Measurements from ENCODE around the gene TRPM5. TPM values are rescaled to one million over a fixed set of nuclear protein-coding genes. Genes with fewer than 3 reads are reported as not detected.

Gene TRPM5
- polyA plus RNA-seq, 1 donor (not counting 4 experiments of a cell fraction or from before 2014, with no cell fraction given) = not detected

- no peaks in the 10 kb centered on the region for H4K20me1 ChIP-seq (ENCODE audit: control insufficient read depth, extremely low read depth, insufficient read depth, low read length)
- H2AFZ ChIP-seq (ENCODE audit: control insufficient read depth, low read length) = no peak overlapping the region
- no peaks in the 10 kb centered on the region for H3K36me3 ChIP-seq (ENCODE audit: control insufficient read depth in 2 of 2, extremely low read depth in 1 of 2, insufficient read depth in 2 of 2, low read length in 2 of 2)
- FAIRE-seq = no peak
- TF ChIP-seq EZH2 (IDR thresholded peaks at IDR 0.05; ENCODE audit: low read length) = no peak
- no peak for TF ChIP-seq CTCF (optimal IDR thresholded peaks at IDR 0.05 in 1 of 3, IDR thresholded peaks at IDR 0.05 in 1 of 3, conservative IDR thresholded peaks at IDR 0.05 in 1 of 3; ENCODE audit: extremely low read depth in 1 of 3, insufficient read depth in 2 of 3, low read length in 3 of 3)
- no peak overlapping the region for H3K27ac ChIP-seq (ENCODE audit: control insufficient read depth, insufficient read depth, low read length)
- no peak overlapping the region for H3K4me2 ChIP-seq (ENCODE audit: control insufficient read depth, extremely low read depth, insufficient read depth, low read depth, low read length)
- no peaks in the 10 kb centered on the region for H3K9me3 ChIP-seq (ENCODE audit: control insufficient read depth, low read depth, low read length)
- dilution Hi-C loops (cut with MboI; ENCODE audit: extremely low pct_ligation_motif_present, low sequenced_read_pairs) = no loop called here
- DNase-seq (ENCODE audit: low read depth, low spot score) = no peak
- H3K27me3 ChIP-seq (ENCODE audit: control insufficient read depth, extremely low read depth, insufficient read depth, low read length) = peaks cover 4% of the 10 kb centered on the region
- no peaks in the 10 kb centered on the region for H3K9me1 ChIP-seq (ENCODE audit: control insufficient read depth, extremely low read depth, insufficient read depth, low read length)
- no peaks in the 10 kb centered on the region for H3K4me1 ChIP-seq (ENCODE audit: control insufficient read depth, extremely low read depth, insufficient read depth, low read length)
- no peak overlapping the region for H3K9ac ChIP-seq (ENCODE audit: control insufficient read depth, extremely low read depth, insufficient read depth, low read length)
- no peaks in the 10 kb centered on the region for H3K79me2 ChIP-seq (ENCODE audit: control insufficient read depth, insufficient read depth, low read length)
- H3K4me3 ChIP-seq (ENCODE audit: control insufficient read depth in 2 of 3, extremely low read depth in 1 of 3, insufficient read depth in 2 of 3, low read depth in 1 of 3, low read length in 3 of 3) = no peak overlapping the region
Measured at GRCh38 chr11:2460540-2461252, 16.4 kb upstream of the TRPM5 start.

GRCh38 chr11:2459796-2460531 lies 15.7 kb upstream of the TRPM5 start:
- Histone ChIP-seq H3K36me3 (ENCODE audit: control insufficient read depth in 2 of 2, extremely low read depth in 1 of 2, insufficient read depth in 2 of 2, low read length in 2 of 2) (no peaks in the 10 kb centered on the region), H2AFZ (ENCODE audit: control insufficient read depth, low read length) (no peak overlapping the region), H3K27me3 (ENCODE audit: control insufficient read depth, extremely low read depth, insufficient read depth, low read length) (peaks cover 4% of the 10 kb centered on the region), H3K4me3 (ENCODE audit: control insufficient read depth in 2 of 3, extremely low read depth in 1 of 3, insufficient read depth in 2 of 3, low read depth in 1 of 3, low read length in 3 of 3) (no peak overlapping the region), H3K27ac (ENCODE audit: control insufficient read depth, insufficient read depth, low read length) (no peak overlapping the region), H3K9ac (ENCODE audit: control insufficient read depth, extremely low read depth, insufficient read depth, low read length) (no peak overlapping the region), H4K20me1 (ENCODE audit: control insufficient read depth, extremely low read depth, insufficient read depth, low read length) (no peaks in the 10 kb centered on the region), H3K4me1 (ENCODE audit: control insufficient read depth, extremely low read depth, insufficient read depth, low read length) (no peaks in the 10 kb centered on the region), H3K9me3 (ENCODE audit: control insufficient read depth, low read depth, low read length) (no peaks in the 10 kb centered on the region), H3K9me1 (ENCODE audit: control insufficient read depth, extremely low read depth, insufficient read depth, low read length) (no peaks in the 10 kb centered on the region), H3K4me2 (ENCODE audit: control insufficient read depth, extremely low read depth, insufficient read depth, low read depth, low read length) (no peak overlapping the region), H3K79me2 (ENCODE audit: control insufficient read depth, insufficient read depth, low read length) (no peaks in the 10 kb centered on the region)
- dilution Hi-C loops (cut with MboI; ENCODE audit: extremely low pct_ligation_motif_present, low sequenced_read_pairs) = no loop called here
- FAIRE-seq (no peak), DNase-seq (ENCODE audit: low read depth, low spot score) (no peak)
- TF ChIP-seq CTCF (optimal IDR thresholded peaks at IDR 0.05 in 1 of 3, IDR thresholded peaks at IDR 0.05 in 1 of 3, conservative IDR thresholded peaks at IDR 0.05 in 1 of 3; ENCODE audit: extremely low read depth in 1 of 3, insufficient read depth in 2 of 3, low read length in 3 of 3) = no peak
- TF ChIP-seq EZH2 (IDR thresholded peaks at IDR 0.05; ENCODE audit: low read length) = no peak
